HPDE6-E6E7 (cell line): ENCODE results near the gene SEC11A.

Source experiments
- DNase-seq: peaks from one replicate; pipeline ENCODE4 v3.0.0; 2011; ENCODE audit warnings: missing footprints; ENCODE audit errors: extremely low spot score

Gene SEC11A

GRCh38 chr15:84681831-84682230 is 34.1 kb downstream of the SEC11A start:
- DNase-seq: no peak

- DNase-seq: no peak
Measured at GRCh38 chr15:84671211-84671610, 44.7 kb downstream of the SEC11A start.

GRCh38 chr15:84669726-84670125 is 46.2 kb downstream of the SEC11A start:
- DNase-seq: no peak

GRCh38 chr15:84668221-84668982 is 47.5 kb downstream of the SEC11A start:
- no peak for DNase-seq

- no peak for DNase-seq
Measured at GRCh38 chr15:84666373-84666772, 49.6 kb downstream of the SEC11A start.

GRCh38 chr15:84661001-84661400 is 54.9 kb downstream of the SEC11A start:
- no peak for DNase-seq

GRCh38 chr15:84659904-84660781 is 55.8 kb downstream of the SEC11A start:
- no peak for DNase-seq

GRCh38 chr15:84658788-84659411 is 57.0 kb downstream of the SEC11A start:
- DNase-seq: no peak

GRCh38 chr15:84658080-84658787 is 57.7 kb downstream of the SEC11A start, which contains the start of gene NMB:
Gene NMB, minus strand, starts transcription at chr15:84658199. Its CDS starts 47 bp downstream, at chr15:84658152.
- peak; percentile 84 for DNase-seq

GRCh38 chr15:84657748-84658079 is 58.2 kb downstream of the SEC11A start:
- no peak for DNase-seq

- DNase-seq: no peak
Measured at GRCh38 chr15:84656972-84657371, 59.0 kb downstream of the SEC11A start.

GRCh38 chr15:84654689-84655453 is 61.1 kb downstream of the SEC11A start:
- DNase-seq: no peak

- DNase-seq: peak; percentile 80
Measured at GRCh38 chr15:84653910-84654688, 61.8 kb downstream of the SEC11A start, which contains the start of gene WDR73. Gene WDR73, minus strand, starts transcription at chr15:84654283. Its CDS starts 9 bp downstream, at chr15:84654274.

GRCh38 chr15:84653584-84653909 is 62.4 kb downstream of the SEC11A start:
- DNase-seq: no peak

GRCh38 chr15:84649706-84650105 is 66.2 kb downstream of the SEC11A start:
- no peak for DNase-seq

- no peak for DNase-seq
Measured at GRCh38 chr15:84648539-84648938, 67.4 kb downstream of the SEC11A start.

- no peak for DNase-seq
Measured at GRCh38 chr15:84647726-84648125, 68.2 kb downstream of the SEC11A start.

GRCh38 chr15:84645997-84646396 is 69.9 kb downstream of the SEC11A start:
- no peak for DNase-seq

GRCh38 chr15:84645496-84645895 is 70.4 kb downstream of the SEC11A start:
- DNase-seq: no peak

GRCh38 chr15:84643838-84644237 is 72.1 kb downstream of the SEC11A start:
- no peak for DNase-seq
